LoVo (cell line): ENCODE measurements around the gene POU2F1.

ENCODE experiments used
- DNase-seq: peaks from one replicate; pipeline ENCODE4 v3.0.0-alpha.2; 2016; ENCODE audit warnings: low spot score

POU2F1 gene

DNA sequence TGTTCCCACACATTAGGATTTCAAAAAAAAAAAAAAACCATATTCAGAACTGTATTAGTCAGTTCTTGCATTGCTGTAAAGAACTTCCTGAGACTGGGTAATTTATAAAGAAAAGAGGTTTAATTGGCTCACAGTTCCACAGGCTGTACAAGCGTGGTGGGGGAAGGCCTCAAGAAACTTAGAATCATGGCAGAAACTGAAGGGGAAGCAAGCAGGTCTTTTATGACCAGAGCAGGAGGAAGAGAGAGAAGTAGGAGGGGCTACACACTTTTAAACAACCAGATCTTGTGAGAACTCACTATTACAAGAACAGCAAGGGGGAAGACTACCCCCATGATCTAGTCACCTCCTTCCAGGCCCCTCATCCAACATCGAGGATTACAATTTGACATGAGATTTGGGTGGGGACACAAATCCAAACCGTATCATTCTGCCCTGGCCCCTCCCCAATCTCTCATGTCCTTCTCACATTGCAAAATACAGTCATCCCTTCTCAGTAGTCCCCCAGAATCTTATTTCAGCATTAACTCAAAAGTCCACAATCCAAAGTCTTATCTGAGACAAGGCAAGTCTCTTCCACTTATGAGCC lies 51.8 kb downstream of the POU2F1 start:
- no peak for DNase-seq

DNA sequence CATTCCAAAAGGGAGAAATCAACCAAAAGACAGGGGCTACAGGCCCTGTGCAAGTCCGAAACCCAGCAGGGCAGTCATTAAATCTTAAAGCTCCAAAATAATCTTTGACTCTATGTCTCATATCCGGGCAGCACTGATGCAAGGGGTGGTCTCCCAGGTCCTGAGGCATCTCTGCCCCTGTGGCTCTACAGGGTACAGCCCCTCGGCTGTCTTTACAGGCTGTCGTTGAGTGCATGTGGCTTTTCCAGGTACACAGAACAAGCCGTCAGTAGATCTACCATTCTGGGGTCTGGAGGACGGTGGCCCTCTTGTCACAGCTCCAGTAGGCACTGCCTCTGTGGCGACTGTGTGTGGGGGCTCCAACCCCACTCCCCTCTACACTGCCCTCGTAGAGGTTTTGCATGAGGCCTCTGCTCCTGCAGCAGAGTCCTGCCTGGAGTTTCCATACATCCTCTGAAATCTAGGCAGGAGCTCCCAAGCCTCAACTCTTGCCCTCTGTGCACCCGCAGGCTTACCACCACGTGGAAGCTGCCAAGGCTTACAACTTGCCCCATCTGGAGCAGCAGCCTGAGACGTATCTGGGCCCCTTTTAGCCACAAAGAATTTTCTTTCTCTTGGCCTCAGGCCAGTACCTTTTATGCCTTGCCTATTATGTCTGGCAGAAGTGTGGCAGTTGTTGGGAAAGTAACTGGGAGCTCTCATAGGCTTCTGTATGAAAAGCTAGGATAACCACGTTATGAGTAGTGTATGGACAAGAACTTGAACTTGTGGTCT lies 52.5 kb downstream of the POU2F1 start:
- no peak for DNase-seq

DNA sequence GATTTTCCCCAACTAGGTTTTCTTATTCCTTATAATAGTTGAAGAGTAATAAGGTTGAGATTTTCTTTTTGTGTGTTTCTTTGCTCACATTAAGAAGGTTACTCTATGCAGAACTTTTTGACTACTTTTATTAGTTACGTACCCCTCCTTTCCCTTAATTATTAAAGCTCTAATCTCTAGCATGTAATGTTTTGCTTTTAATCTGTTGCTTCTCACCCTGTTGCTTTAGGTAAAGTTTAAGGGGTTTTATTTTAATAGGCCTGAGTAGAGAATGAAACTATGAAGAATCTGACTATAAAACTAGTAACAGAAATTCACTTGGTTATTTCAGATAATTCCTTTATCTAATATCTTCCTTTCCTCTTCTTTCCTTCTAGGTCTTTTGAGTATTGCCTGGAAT lies 53.4 kb downstream of the POU2F1 start:
- DNase-seq: no peak

DNA sequence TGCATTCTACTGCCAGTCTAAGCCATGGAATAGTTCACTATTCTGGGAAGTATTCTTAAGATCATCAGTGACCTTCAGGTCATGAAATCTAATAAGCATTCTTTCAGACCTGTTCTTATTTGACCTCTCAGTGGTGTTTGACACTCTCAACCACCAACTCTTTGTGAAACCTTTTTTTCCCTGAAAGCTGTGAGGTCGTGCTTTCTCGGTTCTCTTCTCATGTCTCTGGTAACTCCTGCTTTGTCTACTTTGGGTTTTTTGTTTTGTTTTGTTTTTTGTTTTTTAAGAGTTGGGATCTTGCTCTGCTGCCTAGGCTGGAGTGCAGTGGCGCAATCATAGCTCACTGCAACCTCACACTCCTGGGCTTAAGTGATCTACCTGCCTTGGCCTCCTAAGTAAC lies 56.3 kb downstream of the POU2F1 start:
- DNase-seq: no peak

DNA sequence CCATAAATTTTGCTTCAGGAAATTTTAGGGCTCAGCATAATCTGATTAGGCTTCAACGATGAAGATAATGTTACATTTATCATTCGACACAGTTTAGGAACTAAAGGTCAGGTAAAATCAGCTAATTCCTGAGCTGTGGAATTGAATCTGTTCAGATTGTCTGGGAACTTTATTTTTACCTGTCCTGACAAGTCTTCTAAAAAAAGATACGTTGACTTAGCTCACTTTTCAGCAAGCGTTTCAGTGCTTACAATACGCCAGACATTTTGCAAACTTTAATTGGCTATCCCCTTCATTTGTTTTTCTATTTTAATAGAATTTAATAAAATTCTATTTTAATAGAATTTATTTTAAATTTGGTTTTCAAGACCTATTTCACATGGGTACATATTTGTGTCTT lies 57.8 kb downstream of the POU2F1 start:
- DNase-seq: no peak

DNA sequence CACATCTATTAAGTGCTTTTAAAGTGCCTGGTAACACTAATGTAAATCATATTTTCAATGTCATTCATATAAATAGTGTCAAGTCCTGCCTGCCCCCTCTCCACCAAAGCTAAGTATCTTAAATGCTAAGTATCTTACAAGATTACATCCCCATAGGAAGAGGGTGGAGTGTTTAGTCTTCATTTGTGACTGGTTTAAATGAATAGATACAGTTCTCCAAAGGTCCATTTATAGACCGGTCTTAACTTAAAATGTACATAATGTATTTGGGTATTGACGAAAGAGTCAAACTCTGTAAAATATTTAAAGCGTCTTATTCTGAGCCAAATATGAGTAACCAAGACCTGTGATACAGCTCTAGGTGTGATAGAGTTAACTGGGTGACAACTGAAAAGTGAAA lies 60.2 kb downstream of the POU2F1 start:
- no peak for DNase-seq

DNA sequence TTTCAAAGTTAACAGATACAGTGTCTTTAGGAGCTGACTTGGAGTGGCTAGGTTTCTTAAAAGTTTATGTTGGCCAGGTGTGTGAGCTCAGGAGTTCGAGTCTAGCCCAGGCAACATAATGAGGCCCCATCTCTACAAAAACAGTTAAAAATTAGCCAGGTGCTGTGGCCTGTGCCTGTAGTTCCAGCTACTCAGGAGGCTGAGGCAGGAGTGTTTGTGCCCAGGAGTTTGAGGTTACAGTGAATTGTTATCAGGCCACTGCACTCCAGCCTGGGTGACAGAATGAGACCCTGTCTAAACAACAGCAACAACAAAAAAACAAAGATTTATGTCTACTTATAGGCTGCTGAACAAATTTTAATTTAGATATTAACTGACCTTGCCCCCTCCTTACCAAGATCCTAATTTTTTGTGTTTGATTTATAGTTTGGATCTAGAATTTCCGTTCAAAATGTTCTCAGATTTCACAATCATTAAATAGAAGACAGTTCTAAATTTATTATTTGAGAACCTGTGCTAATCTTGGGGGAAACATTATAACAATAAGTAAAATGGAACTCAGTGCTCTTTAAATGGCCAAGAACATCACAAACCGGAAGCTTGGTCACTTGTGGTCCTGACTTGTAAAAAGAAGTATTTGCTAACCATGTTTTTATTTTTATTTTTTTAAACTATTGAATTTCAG lies 67.8 kb downstream of the POU2F1 start:
- no peak for DNase-seq

DNA sequence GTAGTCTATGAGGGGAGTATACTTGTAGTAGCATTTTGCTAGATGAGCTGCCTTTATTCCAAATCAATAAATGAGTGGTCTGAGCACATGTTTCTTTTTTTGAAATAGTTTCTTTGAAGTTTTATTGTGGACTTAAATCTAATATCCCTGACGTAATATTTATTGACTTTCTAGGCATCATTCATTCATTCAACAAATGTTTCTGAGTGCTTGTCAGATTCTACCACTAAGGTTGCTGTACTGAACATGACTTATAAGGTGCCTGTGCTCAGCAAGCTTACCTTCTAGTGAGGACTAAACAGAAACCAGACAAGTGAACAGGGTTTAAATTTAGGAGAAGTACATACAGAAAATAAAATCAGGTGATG lies 68.4 kb downstream of the POU2F1 start:
- DNase-seq: no peak

DNA sequence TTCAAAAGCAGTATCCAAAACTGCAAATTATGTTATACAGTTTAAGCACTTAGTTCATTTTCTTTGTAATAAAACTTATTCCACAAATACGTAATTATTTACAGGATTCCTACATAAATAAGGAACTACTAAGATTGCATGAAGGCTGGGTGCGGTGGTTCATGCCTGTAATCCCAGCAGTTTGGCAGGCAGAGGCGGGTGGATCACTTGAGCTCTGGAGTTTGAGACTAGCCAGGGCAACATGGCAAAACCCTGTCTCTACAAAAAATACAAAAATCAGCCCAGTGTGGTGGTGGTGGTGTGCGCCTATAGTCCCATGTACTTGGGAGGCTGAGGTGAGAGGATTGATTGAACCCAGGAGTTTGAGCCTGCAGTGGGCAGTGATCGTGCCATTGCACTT lies 69.3 kb downstream of the POU2F1 start:
- DNase-seq: no peak

DNA sequence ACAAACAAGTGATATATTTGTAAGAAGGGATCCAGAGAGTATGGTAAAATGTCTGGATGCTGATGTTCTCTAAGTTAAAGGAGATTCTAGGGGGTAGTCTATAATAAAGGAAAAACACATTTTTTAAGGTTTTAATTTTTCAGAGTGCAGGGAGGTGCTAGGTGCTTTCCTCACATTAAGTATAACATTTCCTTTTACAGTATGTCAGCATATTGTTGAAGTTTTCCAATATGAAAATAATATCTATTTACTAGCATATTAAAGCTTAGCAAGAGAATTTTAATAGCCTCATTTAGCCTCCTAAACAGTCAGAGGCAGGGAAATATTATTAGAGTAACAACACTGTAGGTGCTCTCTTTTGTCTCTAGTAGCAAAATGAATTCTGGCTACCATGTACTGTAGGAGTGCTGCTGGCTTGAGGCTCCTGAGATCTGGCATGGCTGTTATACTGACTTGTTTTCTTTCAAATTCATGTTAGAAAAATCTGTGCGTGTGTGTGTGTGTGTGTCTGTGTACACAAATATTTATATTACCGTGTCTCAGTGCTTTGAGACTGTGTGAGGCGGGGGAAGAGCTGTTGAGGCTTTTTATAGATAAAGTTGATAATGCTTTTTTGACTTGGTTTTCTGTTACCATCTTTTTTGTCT lies 71.0 kb downstream of the POU2F1 start:
- DNase-seq: no peak

DNA sequence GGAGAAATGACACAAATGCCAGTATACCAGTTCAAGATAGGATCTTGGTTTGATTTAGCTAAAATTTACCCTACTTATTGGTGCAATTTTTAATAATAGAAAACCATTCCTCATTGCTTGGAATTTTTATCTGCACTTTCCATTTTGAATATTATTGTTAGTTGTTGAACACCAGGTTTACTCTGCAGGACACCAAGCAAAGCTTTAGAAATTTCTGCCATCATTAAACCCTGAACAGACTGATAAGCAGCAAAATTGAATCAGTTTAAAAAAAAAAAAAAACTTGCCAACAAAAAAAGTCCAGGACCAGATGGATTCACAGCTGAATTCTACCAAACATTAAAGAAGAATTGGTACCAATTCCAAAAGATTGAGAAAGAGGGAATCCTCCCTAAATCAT lies 71.5 kb downstream of the POU2F1 start:
- no peak for DNase-seq

DNA sequence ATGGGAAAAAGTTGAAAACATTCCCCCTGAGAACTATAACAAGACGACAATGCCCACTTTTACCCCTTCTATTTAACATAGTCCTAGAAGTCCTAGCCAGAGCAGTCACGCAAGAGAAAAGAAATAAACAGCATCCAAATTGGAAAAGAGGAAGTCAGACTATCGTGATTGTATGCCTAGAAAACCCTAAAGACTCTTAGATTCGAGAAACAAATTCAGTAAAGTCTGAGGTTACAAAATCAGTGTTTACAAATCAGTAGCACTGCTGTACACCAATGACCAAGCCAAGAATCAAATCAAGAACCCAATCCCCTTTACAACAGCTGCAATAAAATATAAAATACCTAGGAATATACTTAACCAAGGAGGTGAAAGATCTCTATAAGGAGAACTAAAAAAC lies 72.4 kb downstream of the POU2F1 start:
- DNase-seq: no peak

DNA sequence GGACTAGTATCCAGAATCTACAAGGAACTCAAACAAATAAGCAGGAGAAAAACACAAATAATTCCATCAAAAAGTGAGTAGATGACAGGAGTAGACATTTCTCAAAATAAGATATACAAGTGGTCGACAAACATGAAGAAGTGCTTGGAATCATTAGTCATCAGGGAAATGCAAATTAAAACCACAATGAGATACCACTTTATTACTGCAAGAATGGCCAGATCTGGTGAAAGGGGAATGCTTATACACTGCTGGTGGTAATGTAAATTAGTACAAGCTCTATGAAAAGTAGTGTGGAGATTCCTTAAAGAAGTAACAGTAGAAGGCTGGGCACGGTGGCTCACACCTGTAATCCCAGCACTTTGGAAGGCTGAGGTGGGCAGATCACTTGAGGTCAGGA lies 73.8 kb downstream of the POU2F1 start:
- no peak for DNase-seq

DNA sequence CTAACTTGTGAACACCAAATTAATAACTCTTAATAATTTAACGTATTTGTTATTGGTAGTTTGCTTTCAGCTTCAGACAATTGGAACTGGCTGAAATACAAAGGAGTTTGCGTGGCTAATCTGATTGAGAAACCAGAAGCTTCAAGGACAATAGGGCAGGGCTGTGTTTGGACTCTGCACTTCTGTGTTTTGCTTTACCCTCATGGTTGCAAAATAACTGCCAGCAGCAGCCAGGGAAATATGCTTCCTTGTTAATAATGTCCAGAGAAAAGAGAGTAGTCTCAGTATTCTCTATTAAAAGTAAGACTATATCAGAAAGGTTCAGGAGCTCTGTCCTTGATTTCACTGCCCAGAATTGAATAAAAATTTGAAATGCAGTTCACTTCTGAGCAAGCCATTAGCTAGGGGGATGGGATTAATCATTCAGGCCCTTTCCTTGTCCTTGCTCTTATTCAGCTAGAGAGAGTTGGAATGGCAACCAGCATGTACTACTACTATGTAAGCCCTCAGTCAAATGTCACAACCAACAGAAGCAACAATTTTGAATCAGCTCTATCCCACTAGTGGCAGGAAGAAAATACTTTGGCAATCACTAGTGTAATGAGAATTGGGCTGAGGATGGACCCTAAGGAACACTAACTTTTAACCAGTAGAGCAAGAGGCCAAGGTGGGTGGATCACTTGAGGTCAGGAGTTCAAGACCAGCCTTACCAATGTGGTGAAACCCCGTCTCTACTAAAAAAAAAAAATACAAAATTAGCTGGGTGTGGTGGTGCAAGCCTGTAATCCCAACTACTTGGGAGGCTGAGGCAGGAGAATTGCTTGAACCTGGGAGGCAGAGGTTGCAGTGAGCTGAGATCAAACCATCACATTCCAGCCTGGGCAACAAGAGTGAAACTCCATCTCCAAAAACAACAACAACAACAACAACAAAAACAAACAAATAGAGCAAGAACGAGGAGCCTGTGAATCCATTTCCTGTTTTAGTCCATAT lies 76.8 kb downstream of the POU2F1 start:
- DNase-seq: peak; percentile 59

DNA sequence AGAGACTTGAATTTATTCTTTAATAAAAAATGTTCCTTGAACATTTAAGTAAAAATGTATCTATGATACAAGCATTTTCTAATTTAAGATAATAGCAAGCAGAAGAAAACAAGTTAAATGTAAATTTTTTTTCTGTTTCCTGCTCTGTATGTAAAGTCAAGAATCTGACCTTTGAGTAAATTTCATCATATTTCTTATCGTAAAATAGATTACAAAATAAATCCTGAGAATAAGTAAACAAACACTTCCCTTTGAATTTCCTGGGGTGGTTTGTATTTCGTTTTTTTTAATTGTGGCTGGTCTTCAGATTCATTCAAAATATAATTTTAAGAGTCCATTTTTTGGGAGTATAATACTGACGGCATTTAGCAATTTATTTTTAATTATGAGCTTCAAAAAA lies 77.6 kb downstream of the POU2F1 start:
- no peak for DNase-seq

DNA sequence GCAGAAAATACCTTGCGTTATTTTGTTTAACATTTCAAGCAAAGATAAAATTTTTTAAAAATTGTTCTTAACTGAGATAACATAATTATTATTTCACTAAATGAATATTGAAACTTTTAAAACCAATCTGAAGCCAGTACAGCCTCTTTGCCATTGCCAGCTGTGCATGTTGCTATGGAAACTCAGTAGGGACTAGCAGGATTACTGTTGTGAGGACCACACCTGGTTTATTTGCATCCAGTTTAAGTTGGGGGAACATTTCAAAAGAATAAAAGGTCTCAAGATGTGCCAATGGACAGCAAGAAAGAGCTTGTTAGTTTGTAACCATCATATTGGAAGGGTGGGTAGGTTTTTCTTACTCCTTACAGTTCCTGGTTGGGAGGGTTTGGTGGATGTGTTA lies 80.7 kb downstream of the POU2F1 start:
- DNase-seq: no peak

DNA sequence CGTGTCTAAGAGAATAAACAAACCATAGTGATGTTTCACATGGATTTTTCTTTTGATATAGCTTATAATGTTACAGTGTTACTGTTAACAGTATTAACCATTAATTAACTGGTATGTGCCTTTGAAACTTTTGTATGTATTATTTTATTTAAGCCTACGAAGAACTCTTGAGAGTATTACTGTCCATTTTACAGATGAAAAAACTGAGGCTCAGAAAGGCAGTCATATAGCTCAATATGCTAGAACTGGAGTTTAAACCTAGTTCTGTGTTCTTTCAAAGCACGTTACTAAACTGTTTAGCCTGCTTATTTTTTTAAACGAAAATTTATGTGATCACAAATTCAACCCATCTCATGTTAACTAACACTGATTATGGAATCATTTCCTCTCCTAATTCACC lies 83.5 kb downstream of the POU2F1 start:
- DNase-seq: no peak

DNA sequence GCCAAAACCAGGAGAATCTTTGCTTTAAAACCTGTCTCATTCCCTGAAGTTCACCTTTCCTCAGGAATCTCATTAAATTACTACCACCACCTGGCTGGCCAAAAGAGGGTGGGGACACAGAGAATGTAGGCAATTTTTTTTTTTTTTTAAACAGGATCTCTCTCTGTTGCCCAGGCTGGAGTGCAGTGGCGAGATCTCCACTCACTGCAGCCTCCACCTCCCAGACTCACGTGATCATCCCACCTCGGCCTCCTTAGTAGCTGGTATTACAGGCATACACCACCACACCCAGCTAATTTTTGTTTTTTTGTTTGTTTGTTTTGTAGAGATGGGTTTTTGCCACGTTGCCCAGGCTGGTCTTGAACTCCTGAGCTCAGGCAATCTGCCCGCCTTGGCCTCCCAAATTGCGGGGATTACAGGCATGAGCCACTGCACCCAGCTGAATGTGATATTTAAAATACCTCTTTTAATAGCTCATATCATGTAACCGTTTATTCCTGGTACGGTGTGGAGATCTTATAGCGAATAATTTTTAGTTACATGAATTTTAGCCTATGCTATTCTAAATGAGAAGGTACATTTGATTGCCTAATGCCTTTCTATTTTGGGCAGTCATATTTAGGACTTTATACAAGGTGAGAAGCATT lies 84.5 kb downstream of the POU2F1 start:
- DNase-seq: no peak

DNA sequence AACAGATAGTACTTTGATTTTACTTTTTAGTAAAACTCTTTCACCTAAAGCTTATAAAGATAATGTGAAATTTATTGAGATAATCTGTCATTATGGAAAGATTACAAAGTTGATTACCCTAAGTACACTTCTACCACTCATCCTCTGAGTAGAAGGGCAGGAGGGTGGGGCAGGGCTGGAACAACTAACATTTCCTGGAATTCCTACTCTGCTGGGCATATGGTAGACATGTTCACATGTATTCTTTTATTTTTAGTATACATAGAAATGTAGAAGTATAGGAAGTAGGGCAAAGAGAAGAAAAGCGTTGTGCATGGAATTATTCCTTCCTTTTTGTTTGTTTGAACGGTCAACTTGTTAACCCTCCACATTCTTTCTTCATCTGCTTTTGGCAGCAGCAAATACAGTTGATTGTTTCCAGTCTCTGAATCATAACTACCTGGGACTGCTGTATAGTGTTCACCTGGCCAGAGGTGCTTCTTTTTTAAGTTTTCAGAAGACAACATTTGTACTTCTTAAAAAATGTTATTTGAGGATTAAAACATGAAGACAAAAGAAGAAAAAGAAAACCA lies 85.1 kb downstream of the POU2F1 start:
- peak; percentile 44 for DNase-seq

DNA sequence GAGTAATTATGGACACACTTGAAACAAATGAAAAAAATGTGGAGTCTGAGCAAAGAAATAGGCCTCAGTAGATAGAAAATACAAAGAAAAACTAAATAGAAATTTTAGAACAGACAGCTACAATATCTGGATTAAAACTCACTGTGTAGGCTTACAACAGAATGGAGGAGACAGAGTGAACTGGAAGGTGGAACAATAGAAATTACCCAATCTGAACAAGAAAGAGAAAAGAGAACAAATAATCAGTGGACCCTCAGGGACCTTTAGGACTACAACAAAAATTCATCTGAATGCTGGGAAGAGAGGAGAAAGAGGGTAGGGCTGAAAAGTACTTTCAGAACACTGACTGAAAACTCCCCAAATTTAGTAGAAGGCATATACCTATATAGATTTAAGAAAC lies 90.0 kb downstream of the POU2F1 start:
- no peak for DNase-seq

DNA sequence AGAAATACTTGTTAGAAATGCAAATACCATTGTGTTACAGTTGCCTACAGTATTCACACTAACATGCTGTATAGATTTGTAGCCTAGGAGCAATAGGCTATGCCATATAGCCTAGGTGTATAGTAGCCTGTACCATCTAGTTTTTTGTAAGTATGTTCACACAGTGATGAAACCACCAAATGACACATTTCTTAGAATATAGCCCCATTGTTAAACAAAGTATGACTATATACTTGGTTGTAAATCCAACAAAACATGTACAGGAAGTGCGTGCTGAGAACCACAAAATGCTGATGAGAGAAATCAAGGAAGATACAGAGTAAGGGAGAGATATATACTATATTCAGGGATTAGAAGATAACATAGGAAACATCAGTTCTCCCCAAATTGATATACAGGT lies 92.2 kb downstream of the POU2F1 start:
- DNase-seq: no peak
